H9 (cell line): Measurements from ENCODE around the gene FKRP. TPM values are rescaled to one million over a fixed set of nuclear protein-coding genes. Genes with fewer than 3 reads are reported as not detected.

Experiments
- DNase-seq: peaks from one replicate; pipeline ENCODE4 v3.0.0-alpha.2; 2017
- H2AFZ ChIP-seq: one replicate; pipeline ENCODE4 v1.6.1; 2013; ENCODE audit warnings: mild to moderate bottlenecking, low read length, control low read depth, moderate library complexity
- H2AK5ac ChIP-seq: 2 replicates; pipeline ENCODE4 v1.6.1; 2013; ENCODE audit warnings: low read length, control low read depth, mixed read lengths; ENCODE audit not compliant: insufficient read length
- H2BK120ac ChIP-seq: one replicate; pipeline ENCODE4 v1.6.1; 2013; ENCODE audit warnings: low read depth, mild to moderate bottlenecking, low read length, control low read depth, inconsistent platforms; ENCODE audit not compliant: poor library complexity, severe bottlenecking
- H2BK12ac ChIP-seq: 2 replicates; pipeline ENCODE4 v1.6.1; 2013; ENCODE audit warnings: low read length, control low read depth, mixed read lengths, low read depth; ENCODE audit not compliant: insufficient read length
- H2BK15ac ChIP-seq: 2 replicates; pipeline ENCODE4 v1.6.1; 2013; ENCODE audit warnings: low read depth, low read length, control low read depth
- H2BK20ac ChIP-seq: one replicate; pipeline ENCODE4 v1.6.1; 2013; ENCODE audit warnings: low read depth, mild to moderate bottlenecking, low read length, control low read depth, inconsistent platforms; ENCODE audit not compliant: poor library complexity, severe bottlenecking
- H2BK5ac ChIP-seq: 2 replicates; pipeline ENCODE4 v1.6.1; 2013; ENCODE audit warnings: low read length, control low read depth, mixed read lengths; ENCODE audit not compliant: insufficient read length
- H3K14ac ChIP-seq: 2 replicates; pipeline ENCODE4 v1.6.1; 2013; ENCODE audit warnings: low read length, control low read depth; ENCODE audit not compliant: insufficient read depth
- H3K18ac ChIP-seq: 2 replicates; pipeline ENCODE4 v1.6.1; 2013; ENCODE audit warnings: low read depth, mild to moderate bottlenecking, mixed read lengths, low read length, control low read depth; ENCODE audit not compliant: insufficient read length
- H3K23ac ChIP-seq: 2 replicates; pipeline ENCODE4 v1.6.1; 2013; ENCODE audit warnings: low read length, control low read depth, mixed read lengths, low read depth; ENCODE audit not compliant: insufficient read length
- H3K23me2 ChIP-seq: 2 replicates; pipeline ENCODE4 v1.6.1; 2013; ENCODE audit warnings: low read depth, mild to moderate bottlenecking, mixed read lengths, low read length, control low read depth; ENCODE audit not compliant: insufficient read length, poor library complexity, severe bottlenecking
- H3K27ac ChIP-seq: 2 replicates; pipeline ENCODE4 v1.5.1; 2013; ENCODE audit warnings: low read length, control low read depth, mixed read lengths, low read depth; ENCODE audit not compliant: insufficient read length
- H3K27me3 ChIP-seq: 2 replicates; pipeline ENCODE4 v1.6.1; 2013; ENCODE audit warnings: low read length, control low read depth, inconsistent platforms; ENCODE audit not compliant: insufficient read depth
- H3K4ac ChIP-seq: 2 replicates; pipeline ENCODE4 v1.6.1; 2013; ENCODE audit warnings: low read depth, mild to moderate bottlenecking, control low read depth, inconsistent platforms, low read length, moderate library complexity
- H3K4me1 ChIP-seq: 2 replicates; pipeline ENCODE4 v1.6.1; 2013; ENCODE audit warnings: low read length, control low read depth, inconsistent platforms; ENCODE audit not compliant: insufficient read depth
- H3K4me2 ChIP-seq: 2 replicates; pipeline ENCODE4 v1.6.1; 2013; ENCODE audit warnings: low read length, control low read depth, mixed read lengths; ENCODE audit not compliant: insufficient read length, insufficient read depth
- H3K56ac ChIP-seq: 2 replicates; pipeline ENCODE4 v1.6.1; 2013; ENCODE audit warnings: low read depth, mild to moderate bottlenecking, mixed read lengths, low read length, control low read depth; ENCODE audit not compliant: insufficient read length
- H3K79me1 ChIP-seq: 2 replicates; pipeline ENCODE4 v1.6.1; 2013; ENCODE audit warnings: low read depth, mild to moderate bottlenecking, moderate library complexity, low read length, control low read depth, inconsistent platforms; ENCODE audit not compliant: insufficient read depth, poor library complexity, severe bottlenecking
- H3K79me2 ChIP-seq: 2 replicates; pipeline ENCODE4 v1.6.1; 2013; ENCODE audit warnings: low read length, control low read depth, inconsistent platforms; ENCODE audit not compliant: insufficient read depth
- H3K9ac ChIP-seq: 2 replicates; pipeline ENCODE4 v1.6.1; 2013; ENCODE audit warnings: low read length, control low read depth, mixed read lengths; ENCODE audit not compliant: insufficient read length; ENCODE audit errors: extremely low read depth
- H3K9me3 ChIP-seq: one replicate; pipeline ENCODE4 v1.6.1; 2013; ENCODE audit warnings: low read depth, low read length, inconsistent platforms; ENCODE audit not compliant: control insufficient read depth
- H3T11ph ChIP-seq: one replicate; pipeline ENCODE4 v1.6.1; 2013; ENCODE audit warnings: mild to moderate bottlenecking, low read length, control low read depth, inconsistent platforms
- H4K20me1 ChIP-seq: one replicate; pipeline ENCODE4 v1.6.1; 2013; ENCODE audit not compliant: control insufficient read depth, insufficient read length, insufficient read depth
- H4K5ac ChIP-seq: 2 replicates; pipeline ENCODE4 v1.6.1; 2013; ENCODE audit warnings: low read depth, mild to moderate bottlenecking, mixed read lengths, low read length, control low read depth; ENCODE audit not compliant: insufficient read length
- H4K8ac ChIP-seq: replicated peaks from 2 replicates; pipeline ENCODE4 v1.6.1; 2013; ENCODE audit warnings: low read length, control low read depth, mixed read lengths, low read depth; ENCODE audit not compliant: insufficient read length
- H4K91ac ChIP-seq: 2 replicates; pipeline ENCODE4 v1.6.1; 2013; ENCODE audit warnings: low read depth, mild to moderate bottlenecking, moderate library complexity, mixed read lengths, low read length, control low read depth; ENCODE audit not compliant: insufficient read length
- H3K27ac Mint-ChIP-seq, 3 experiments: 2 replicates in 2 of 3; 3 replicates in 1 of 3; pipeline ENCODE4 v1.8.0; 2020 to 2021; ENCODE audit warnings: mixed read lengths in 3 of 3, mild to moderate bottlenecking in 1 of 3, moderate library complexity in 1 of 3
- H3K27me3 Mint-ChIP-seq: 2 replicates; pipeline ENCODE4 v1.8.0; 2021; ENCODE audit warnings: low read depth, mild to moderate bottlenecking, moderate library complexity, mixed read lengths
- H3K36me3 Mint-ChIP-seq, 3 experiments: 2 replicates in 2 of 3; 3 replicates in 1 of 3; pipeline ENCODE4 v1.8.0; 2020 to 2021; ENCODE audit warnings: low read depth in 3 of 3, mixed read lengths in 3 of 3; ENCODE audit not compliant: insufficient read depth in 1 of 3
- H3K4me1 Mint-ChIP-seq, 2 experiments: 2 replicates each; pipeline ENCODE4 v1.8.0; 2020; ENCODE audit warnings: mixed read lengths in 2 of 2
- H3K4me3 Mint-ChIP-seq, 2 experiments: 2 replicates in 1 of 2; 3 replicates in 1 of 2; pipeline ENCODE4 v1.8.0; 2020 to 2021; ENCODE audit warnings: mild to moderate bottlenecking in 2 of 2, mixed read lengths in 2 of 2, moderate library complexity in 1 of 2
- H3K9me3 Mint-ChIP-seq, 2 experiments: 2 replicates in 1 of 2; 3 replicates in 1 of 2; pipeline ENCODE4 v1.8.0; 2020; ENCODE audit warnings: mild to moderate bottlenecking in 2 of 2, mixed read lengths in 2 of 2, moderate library complexity in 1 of 2
- WGBS: extraction: QIAGEN DNeasy Blood & Tissue Kit; methylation state at CpG from one replicate; pipeline ENCODE4 v1.1.7; 2013; ENCODE audit warnings: missing lambda C conversion rate, low lambda C conversion rate, mixed read lengths; ENCODE audit not compliant: insufficient read length; ENCODE audit errors: extremely low coverage; 5-methylcytosine and 5-hydroxymethylcytosine counted together
- long read RNA-seq: library from polyadenylated mRNA; unstranded; transcript quantifications from one replicate; pipeline ENCODE4 v2.0.0, GENCODE V29; 2020
- total RNA-seq: library from RNA; stranded (reverse); gene quantifications from 2 replicates; pipeline ENCODE4 v1.2.1, GENCODE V29; 2021
- TF ChIP-seq, protein P1 (sequence below): fragments of 200-600 bp; sonication (generic); conservative IDR thresholded peaks from 3 replicates; pipeline ENCODE4 v1.8.0; 2021; ENCODE audit warnings: antibody characterized with exemption, mild to moderate bottlenecking

Gene FKRP, protein sequence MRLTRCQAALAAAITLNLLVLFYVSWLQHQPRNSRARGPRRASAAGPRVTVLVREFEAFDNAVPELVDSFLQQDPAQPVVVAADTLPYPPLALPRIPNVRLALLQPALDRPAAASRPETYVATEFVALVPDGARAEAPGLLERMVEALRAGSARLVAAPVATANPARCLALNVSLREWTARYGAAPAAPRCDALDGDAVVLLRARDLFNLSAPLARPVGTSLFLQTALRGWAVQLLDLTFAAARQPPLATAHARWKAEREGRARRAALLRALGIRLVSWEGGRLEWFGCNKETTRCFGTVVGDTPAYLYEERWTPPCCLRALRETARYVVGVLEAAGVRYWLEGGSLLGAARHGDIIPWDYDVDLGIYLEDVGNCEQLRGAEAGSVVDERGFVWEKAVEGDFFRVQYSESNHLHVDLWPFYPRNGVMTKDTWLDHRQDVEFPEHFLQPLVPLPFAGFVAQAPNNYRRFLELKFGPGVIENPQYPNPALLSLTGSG
- 39.1 and 42.2 TPM in 2 replicates for total RNA-seq
- long read RNA-seq, transcript FKRP-225 (3 exons, 633 nt), result minor isoform, 15 of 67 reads
- long read RNA-seq, transcript FKRP-201 (4 exons, 3,332 nt), result major isoform, 22 of 67 reads
- long read RNA-seq, transcript FKRP-202 (4 exons, 2,801 nt), result minor isoform, 9 of 67 reads
- long read RNA-seq, partial matches to known transcripts, result 2 of 67 reads
- long read RNA-seq, other reads (novel, unspliced or antisense), result 14 of 67 reads

DNA sequence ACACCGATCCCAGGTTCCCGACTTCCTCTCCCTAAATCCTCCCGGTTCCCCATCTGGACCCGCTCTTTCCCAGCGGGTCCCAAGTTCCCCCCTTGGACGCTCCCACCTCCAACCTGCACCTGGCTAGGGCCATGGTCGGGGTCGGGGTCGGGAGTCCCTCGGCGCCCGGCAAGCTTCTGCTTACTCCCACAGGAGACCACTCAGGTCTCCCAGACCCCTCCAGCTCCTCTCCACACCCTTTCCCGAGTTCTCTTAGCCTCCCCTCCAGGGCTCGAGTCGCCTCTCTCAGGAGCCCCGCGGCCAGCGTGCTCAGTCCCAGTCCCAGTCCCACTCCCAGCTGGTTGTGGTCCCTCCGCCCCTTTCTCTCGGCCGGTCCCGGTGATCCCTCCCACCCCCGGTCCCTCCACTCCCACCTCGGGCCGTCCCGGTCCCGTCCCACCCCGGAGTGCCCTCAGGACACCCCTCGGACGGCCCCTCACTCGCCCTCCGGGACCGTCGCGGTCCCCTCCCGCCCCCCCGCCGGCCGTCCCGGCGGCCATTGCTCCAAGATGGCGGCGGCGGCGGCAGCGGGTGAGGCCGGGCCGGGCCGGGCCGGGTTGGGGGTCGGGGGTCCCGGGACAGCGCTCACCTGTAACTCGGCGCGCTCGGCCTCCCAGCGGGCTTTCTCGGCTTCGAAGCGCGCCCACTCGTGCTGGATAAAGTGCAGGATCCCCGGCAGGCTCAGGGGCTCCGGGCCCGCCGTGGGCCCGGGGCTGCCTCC, at the start of gene FKRP:
Gene FKRP, plus strand, starts transcription at position 537 of the 760 bp plus-strand sequence. CDS start 9,394 bp downstream, outside the sequence.
- Histone ChIP-seq H4K91ac (no peak within 1 kb of the TSS), H3K4me1 (peaks cover 3% of the 10 kb centered on the region; the same call in 1 of the 2 replicates), H3K56ac (no peak within 1 kb of the TSS), H3K9ac (peak within 1 kb of the TSS; percentile 87), H3K14ac (peak within 1 kb of the TSS; percentile 98), H2BK12ac (peak within 1 kb of the TSS; percentile 64), H3K4me2 (peak within 1 kb of the TSS; percentile 85), H4K8ac (no peak within 1 kb of the TSS), H3K4ac (peak within 1 kb of the TSS; percentile 95; the same call in 1 of the 2 replicates), H3K9me3 (no peaks in the 10 kb centered on the region), H3K27me3 (no peaks in the 10 kb centered on the region), H2BK15ac (no peak within 1 kb of the TSS; the same call in 1 of the 2 replicates), H2BK5ac (no peak within 1 kb of the TSS), H2AK5ac (no peak within 1 kb of the TSS), H3K27ac (no peak within 1 kb of the TSS), H4K20me1 (no peaks in the 10 kb centered on the region), H3K23me2 (peaks cover 12% of the 10 kb centered on the region), H4K5ac (no peak within 1 kb of the TSS), H3K23ac (no peak within 1 kb of the TSS), H3K79me2 (peaks cover 41% of the 10 kb centered on the region), H2BK20ac (peak within 1 kb of the TSS; percentile 12), H2AFZ (no peak within 1 kb of the TSS), H3K18ac (peak within 1 kb of the TSS; percentile 96), H2BK120ac (peak within 1 kb of the TSS; percentile 91), H3K79me1 (peaks cover 3% of the 10 kb centered on the region), H3T11ph (peak within 1 kb of the TSS; percentile 24)
- H3K27ac Mint-ChIP-seq, result peak within 1 kb of the TSS; percentile 85 to 98 (median 96); a peak in 6 of 7 replicates
- H3K27me3 Mint-ChIP-seq, result no peaks in the 10 kb centered on the region; the same call in 1 of the 2 replicates
- peaks cover 40 to 52% of the 10 kb centered on the region in 2 experiments for H3K4me1 Mint-ChIP-seq
- H3K4me3 Mint-ChIP-seq, result peak within 1 kb of the TSS; percentile 97 to 99
- WGBS, result no CpG with 5 or more reads among the region's 68 CpGs
- no peak for DNase-seq
- peaks cover 2 to 44% (median 32%) of the 10 kb centered on the region in 3 experiments for H3K36me3 Mint-ChIP-seq
- TF ChIP-seq, protein P1, sequence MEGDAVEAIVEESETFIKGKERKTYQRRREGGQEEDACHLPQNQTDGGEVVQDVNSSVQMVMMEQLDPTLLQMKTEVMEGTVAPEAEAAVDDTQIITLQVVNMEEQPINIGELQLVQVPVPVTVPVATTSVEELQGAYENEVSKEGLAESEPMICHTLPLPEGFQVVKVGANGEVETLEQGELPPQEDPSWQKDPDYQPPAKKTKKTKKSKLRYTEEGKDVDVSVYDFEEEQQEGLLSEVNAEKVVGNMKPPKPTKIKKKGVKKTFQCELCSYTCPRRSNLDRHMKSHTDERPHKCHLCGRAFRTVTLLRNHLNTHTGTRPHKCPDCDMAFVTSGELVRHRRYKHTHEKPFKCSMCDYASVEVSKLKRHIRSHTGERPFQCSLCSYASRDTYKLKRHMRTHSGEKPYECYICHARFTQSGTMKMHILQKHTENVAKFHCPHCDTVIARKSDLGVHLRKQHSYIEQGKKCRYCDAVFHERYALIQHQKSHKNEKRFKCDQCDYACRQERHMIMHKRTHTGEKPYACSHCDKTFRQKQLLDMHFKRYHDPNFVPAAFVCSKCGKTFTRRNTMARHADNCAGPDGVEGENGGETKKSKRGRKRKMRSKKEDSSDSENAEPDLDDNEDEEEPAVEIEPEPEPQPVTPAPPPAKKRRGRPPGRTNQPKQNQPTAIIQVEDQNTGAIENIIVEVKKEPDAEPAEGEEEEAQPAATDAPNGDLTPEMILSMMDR, result no peak
- H3K9me3 Mint-ChIP-seq, result no peaks in the 10 kb centered on the region
